GM23338 (cell line): ENCODE data around the gene LIMK2. TPM values are rescaled to one million over a fixed set of nuclear protein-coding genes. Genes with fewer than 3 reads are reported as not detected.

Source experiments
- ATAC-seq: fragments of 200-7000 bp; cut with Tn5 transposase; 3 replicates; pipeline ENCODE4 v1.9.1; 2020
- DNase-seq: peaks from one replicate; pipeline ENCODE4 v3.0.0-alpha.2; 2015; ENCODE audit warnings: low spot score
- H2AFZ ChIP-seq: fragments of 200-600 bp; sonication (generic); 2 replicates; pipeline ENCODE4 v1.8.0; 2016; ENCODE audit warnings: antibody characterized with exemption, mild to moderate bottlenecking, moderate library complexity
- H3F3A ChIP-seq: fragments of 200-600 bp; sonication (generic); replicated peaks from 2 replicates; pipeline ENCODE4 v1.8.0; 2017; ENCODE audit warnings: antibody characterized with exemption, mixed run types, low read depth
- H3K27ac ChIP-seq: fragments of 200-600 bp; sonication (generic); 2 replicates; pipeline ENCODE4 v1.6.1; 2016; ENCODE audit warnings: low read depth
- H3K27me3 ChIP-seq: fragments of 200-600 bp; sonication (generic); 2 replicates; pipeline ENCODE4 v1.8.0; 2016; ENCODE audit warnings: mild to moderate bottlenecking, mixed run types, moderate library complexity; ENCODE audit not compliant: insufficient read depth
- H3K36me3 ChIP-seq: fragments of 200-600 bp; sonication (generic); 2 replicates; pipeline ENCODE4 v1.8.0; 2016; ENCODE audit warnings: mild to moderate bottlenecking; ENCODE audit not compliant: insufficient read depth
- H3K4me1 ChIP-seq: fragments of 200-600 bp; sonication (generic); 2 replicates; pipeline ENCODE4 v1.8.0; 2016; ENCODE audit warnings: mild to moderate bottlenecking, moderate library complexity; ENCODE audit not compliant: insufficient read depth
- H3K4me2 ChIP-seq: fragments of 200-600 bp; sonication (generic); 2 replicates; pipeline ENCODE4 v1.7.1; 2017; ENCODE audit warnings: mixed run types
- H3K4me3 ChIP-seq: fragments of 200-600 bp; sonication (generic); 2 replicates; pipeline ENCODE4 v1.6.1; 2016; ENCODE audit warnings: mixed run types
- H3K79me2 ChIP-seq: fragments of 200-600 bp; sonication (generic); replicated peaks from 2 replicates; pipeline ENCODE4 v1.8.0; 2017; ENCODE audit warnings: mild to moderate bottlenecking; ENCODE audit not compliant: insufficient read depth
- H3K9me2 ChIP-seq: fragments of 200-600 bp; sonication (generic); 2 replicates; pipeline ENCODE4 v1.8.0; 2017; ENCODE audit not compliant: insufficient read depth
- H4K20me1 ChIP-seq: fragments of 200-600 bp; sonication (generic); replicated peaks from 2 replicates; pipeline ENCODE4 v1.8.0; 2017; ENCODE audit warnings: mild to moderate bottlenecking; ENCODE audit not compliant: insufficient read depth
- H3K27ac Mint-ChIP-seq: 2 replicates; pipeline ENCODE4 v1.8.0; 2020; ENCODE audit warnings: inconsistent platforms, mild to moderate bottlenecking, moderate library complexity, mixed read lengths
- H3K27me3 Mint-ChIP-seq: 3 replicates; pipeline ENCODE4 v1.8.0; 2022; ENCODE audit warnings: low read depth, mild to moderate bottlenecking, moderate library complexity, mixed read lengths, inconsistent platforms; ENCODE audit not compliant: insufficient read depth, poor library complexity
- H3K36me3 Mint-ChIP-seq: 3 replicates; pipeline ENCODE4 v1.8.0; 2021; ENCODE audit warnings: low read depth, mild to moderate bottlenecking, inconsistent platforms, moderate library complexity, mixed read lengths
- H3K4me1 Mint-ChIP-seq: 3 replicates; pipeline ENCODE4 v1.8.0; 2020; ENCODE audit warnings: mild to moderate bottlenecking, inconsistent platforms, mixed read lengths
- H3K4me3 Mint-ChIP-seq: 3 replicates; pipeline ENCODE4 v1.8.0; 2021; ENCODE audit warnings: moderate library complexity, mild to moderate bottlenecking, inconsistent platforms, mixed read lengths
- H3K9me3 Mint-ChIP-seq: 3 replicates; pipeline ENCODE4 v1.8.0; 2020; ENCODE audit warnings: moderate library complexity, mild to moderate bottlenecking, inconsistent platforms, mixed read lengths
- CREB1 ChIP-seq: fragments of 250-450 bp; sonication (Bioruptor Pico); IDR thresholded peaks from 2 replicates; pipeline ENCODE4 v1.5.0; 2020; ENCODE audit warnings: low read depth, mild to moderate bottlenecking, moderate library complexity
- CTCF ChIP-seq, 2 experiments: fragments of 200-600 bp in 1 of 2; sonication (generic) in 1 of 2; conservative IDR thresholded peaks; 2 replicates each; pipeline versions ENCODE4 v1.5.1 to v1.6.1; 2016 to 2017; ENCODE audit warnings: antibody characterized with exemption in 2 of 2, low read depth in 2 of 2, mild to moderate bottlenecking in 2 of 2, moderate library complexity in 1 of 2
- ETS1 ChIP-seq: IDR thresholded peaks from 2 replicates; pipeline ENCODE4 v1.6.1; 2016; ENCODE audit warnings: antibody characterized with exemption
- EZH2 ChIP-seq: fragments of 200-600 bp; sonication (generic); IDR thresholded peaks from one replicate; pipeline ENCODE4 v1.8.0; 2017; ENCODE audit warnings: antibody characterized with exemption, mild to moderate bottlenecking, low read depth; ENCODE audit not compliant: unreplicated experiment
- EZH2phosphoT487 ChIP-seq: fragments of 200-600 bp; sonication (generic); IDR thresholded peaks from one replicate; pipeline ENCODE4 v1.8.1; 2018; ENCODE audit warnings: antibody characterized with exemption; ENCODE audit not compliant: unreplicated experiment
- JUNB ChIP-seq: IDR thresholded peaks from one replicate; pipeline ENCODE4 v1.6.1; 2016; ENCODE audit warnings: antibody characterized with exemption; ENCODE audit not compliant: unreplicated experiment
- NANOG ChIP-seq: IDR thresholded peaks from 2 replicates; pipeline ENCODE4 v1.6.1; 2016; ENCODE audit warnings: antibody characterized with exemption, borderline replicate concordance
- POLR2AphosphoS5 ChIP-seq: IDR thresholded peaks from 2 replicates; pipeline ENCODE4 v1.6.1; 2016; ENCODE audit warnings: antibody characterized with exemption, low read depth
- REST ChIP-seq: IDR thresholded peaks from one replicate; pipeline ENCODE4 v1.6.1; 2018; ENCODE audit warnings: antibody characterized with exemption; ENCODE audit not compliant: unreplicated experiment
- STAT1 ChIP-seq: IDR thresholded peaks from one replicate; pipeline ENCODE4 v1.6.1; 2016; ENCODE audit warnings: antibody characterized with exemption; ENCODE audit not compliant: unreplicated experiment
- ZNF114 ChIP-seq: fragments of 250-450 bp; sonication (Bioruptor Pico); IDR thresholded peaks from 2 replicates; pipeline ENCODE4 v1.5.0; 2020; ENCODE audit warnings: mild to moderate bottlenecking, moderate library complexity
- ZNF331 ChIP-seq: fragments of 250-450 bp; sonication (Bioruptor Pico); IDR thresholded peaks from 2 replicates; pipeline ENCODE4 v1.5.0; 2020; ENCODE audit warnings: low read depth, mild to moderate bottlenecking, moderate library complexity
- polyA plus RNA-seq: library from polyadenylated mRNA; unstranded; fragments of >200 nt; fragmentation: Nextera tagmentation; extraction: Ambion mirVana; gene quantifications from 2 replicates; pipeline ENCODE4 v1.2.1, GENCODE V29; 2016
- total RNA-seq: library from RNA; depleted of rRNA; stranded (reverse); fragments of >200 nt; shearing (Covaris generic); gene quantifications from 2 replicates; pipeline ENCODE4 v1.2.3, GENCODE V29; 2014

The LIMK2 gene
- total and polyA plus RNA-seq, 2 experiments from 2014 or later, result 12.5 to 39.8 TPM

- Histone ChIP-seq H3K4me3 (no peak overlapping the region), H4K20me1 (no peaks in the 10 kb centered on the region), H3K27ac (no peak overlapping the region), H3F3A (no peaks in the 10 kb centered on the region), H3K79me2 (no peaks in the 10 kb centered on the region), H3K36me3 (no peaks in the 10 kb centered on the region), H2AFZ (no peak overlapping the region), H3K9me2 (no peaks in the 10 kb centered on the region), H3K27me3 (no peaks in the 10 kb centered on the region), H3K4me1 (no peaks in the 10 kb centered on the region), H3K4me2 (no peak overlapping the region)
- Mint-ChIP-seq H3K27ac (no peak overlapping the region), H3K4me1 (no peaks in the 10 kb centered on the region), H3K9me3 (no peaks in the 10 kb centered on the region), H3K4me3 (no peak overlapping the region), H3K36me3 (no peaks in the 10 kb centered on the region), H3K27me3 (no peaks in the 10 kb centered on the region)
- DNase-seq, result no peak
- ATAC-seq, result no peak
- no peak for TF ChIP-seq ZNF331
- TF ChIP-seq NANOG, result no peak
- no peak for TF ChIP-seq REST
- TF ChIP-seq ETS1, result no peak
- no peak for TF ChIP-seq CREB1 (CRISPR knock-in tag)
Measured at GRCh38 chr22:31302537-31302936, 90.4 kb downstream of the LIMK2 start.

GRCh38 chr22:31305194-31305593 lies 93.1 kb downstream of the LIMK2 start:
- no peak overlapping the region for H3K27ac Mint-ChIP-seq
- Histone ChIP-seq H3K4me2 (no peak overlapping the region), H3K9me2 (no peaks in the 10 kb centered on the region), H3F3A (no peaks in the 10 kb centered on the region), H3K27me3 (no peaks in the 10 kb centered on the region), H3K4me1 (no peaks in the 10 kb centered on the region), H3K79me2 (no peaks in the 10 kb centered on the region), H2AFZ (no peak overlapping the region), H4K20me1 (no peaks in the 10 kb centered on the region; the same call in 1 of the 2 replicates), H3K36me3 (no peaks in the 10 kb centered on the region), H3K27ac (no peak overlapping the region), H3K4me3 (no peak overlapping the region)
- ATAC-seq, result no peak
- no peaks in the 10 kb centered on the region for H3K27me3 Mint-ChIP-seq
- no peak overlapping the region for H3K4me3 Mint-ChIP-seq
- TF ChIP-seq POLR2AphosphoS5 (no peak), CTCF (conservative IDR thresholded peaks at IDR 0.05; ENCODE audit: low read depth in 2 of 2) (no peak), CREB1 (CRISPR knock-in tag) (no peak), NANOG (no peak), ZNF114 (CRISPR knock-in tag) (no peak), STAT1 (no peak), JUNB (no peak), EZH2 (no peak), EZH2phosphoT487 (no peak), ZNF331 (no peak), REST (no peak), ETS1 (no peak)
- no peak for DNase-seq
- no peaks in the 10 kb centered on the region for H3K9me3 Mint-ChIP-seq
- H3K36me3 Mint-ChIP-seq, result no peaks in the 10 kb centered on the region
- no peaks in the 10 kb centered on the region for H3K4me1 Mint-ChIP-seq
